IPS-11a (cell line): ENCODE measurements around the gene TWSG1.
"Not testable (repeated sequence)": the region's sequence is repeated elsewhere in the genome, so short reads cannot be mapped to it uniquely, and the experiment has no call there.

Experiments
- H3K4me3 ChIP-seq: one replicate; pipeline ENCODE4 v1.5.1; 2013; ENCODE audit warnings: low read depth, low read length, control low read depth

The TWSG1 gene

DNA sequence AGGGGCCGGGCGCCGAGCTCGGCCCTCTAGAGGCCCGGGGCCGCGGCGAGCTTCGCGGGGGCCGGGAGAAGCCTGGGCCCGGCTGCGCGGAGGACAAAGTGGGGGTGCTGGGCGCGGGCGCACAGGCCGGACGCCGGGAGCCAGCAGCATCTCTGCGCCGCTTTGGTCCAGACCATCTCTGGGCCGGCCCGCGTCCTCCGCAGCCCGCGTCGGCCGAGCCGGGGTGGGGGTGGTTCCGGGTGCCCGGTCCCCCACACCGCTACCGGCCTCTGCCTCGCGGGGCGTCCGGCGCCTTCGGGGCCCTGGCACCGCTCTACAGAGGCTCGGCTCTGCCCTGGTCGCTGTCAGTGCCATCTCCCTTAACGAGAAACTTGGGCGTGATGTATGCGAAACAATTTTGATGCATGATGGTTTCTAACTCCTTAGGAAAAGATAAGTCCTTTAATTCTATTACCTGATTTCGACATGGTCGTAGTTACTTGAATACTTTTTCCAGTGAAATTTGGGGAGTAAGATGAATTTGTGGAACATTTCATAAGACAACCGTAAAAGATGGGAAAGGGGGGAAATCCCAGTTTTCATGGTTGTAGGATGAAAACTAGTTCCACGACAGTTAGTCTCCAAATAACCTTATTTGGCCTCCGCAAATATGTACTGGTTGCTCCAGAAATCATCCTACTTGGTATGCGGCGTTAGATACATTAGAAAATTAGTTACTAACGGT is 562 bp downstream of the TWSG1 start:
- H3K4me3 ChIP-seq: peak overlapping the region; percentile 67

- H3K4me3 ChIP-seq: peak overlapping the region; percentile 67
Observed at GRCh38 chr18:9335697-9336045, 1.1 kb downstream of the TWSG1 start.

- no peak overlapping the region for H3K4me3 ChIP-seq
Observed at GRCh38 chr18:9336827-9337226, 2.3 kb downstream of the TWSG1 start.

DNA sequence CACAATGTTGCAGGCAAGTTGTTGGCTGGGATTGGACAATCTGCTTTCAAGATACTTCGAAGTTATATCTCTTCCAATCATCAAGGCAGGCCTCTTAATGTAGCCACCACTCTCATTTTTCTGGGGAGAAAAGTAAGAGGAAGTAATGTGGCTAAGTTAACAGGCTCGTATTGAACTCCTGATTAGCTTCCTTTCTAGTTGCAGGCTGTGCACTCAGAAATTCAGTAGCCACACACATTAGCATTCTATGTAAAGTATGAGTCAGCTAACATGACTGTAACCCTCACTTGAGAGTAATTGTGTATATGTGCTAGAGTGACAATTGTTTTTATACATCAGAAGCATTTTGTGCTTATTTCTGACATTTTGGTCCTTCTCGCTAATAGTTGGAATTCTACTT is 3.3 kb downstream of the TWSG1 start:
- H3K4me3 ChIP-seq: no peak overlapping the region

GRCh38 chr18:9340472-9340871 is 5.9 kb downstream of the TWSG1 start:
- H3K4me3 ChIP-seq: no peak overlapping the region

- no peak overlapping the region for H3K4me3 ChIP-seq
Observed at GRCh38 chr18:9343577-9343976, 9.0 kb downstream of the TWSG1 start.

DNA sequence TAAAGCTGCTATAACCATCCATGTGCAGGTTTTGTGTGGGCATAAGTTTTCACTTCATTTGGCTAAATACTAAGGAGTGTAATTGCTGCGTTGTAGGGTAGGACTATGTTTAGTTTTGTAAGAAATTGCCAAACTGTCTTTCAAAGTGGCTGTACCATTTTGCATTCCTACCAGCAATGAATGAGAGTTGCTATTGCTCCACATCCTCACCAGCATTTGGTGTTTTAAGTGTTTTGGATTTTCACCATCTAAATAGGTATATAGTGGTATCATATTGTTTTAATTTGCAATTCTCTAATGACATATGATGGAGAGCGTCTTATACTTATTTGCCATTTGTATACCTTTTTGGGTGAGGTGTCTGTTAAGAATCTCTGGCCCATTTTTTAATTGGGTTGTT is 12.2 kb downstream of the TWSG1 start:
- H3K4me3 ChIP-seq: no peak overlapping the region

- no peak overlapping the region for H3K4me3 ChIP-seq
Observed at GRCh38 chr18:9348079-9348671, 13.6 kb downstream of the TWSG1 start.

- H3K4me3 ChIP-seq: no peak overlapping the region
Observed at GRCh38 chr18:9348766-9349165, 14.2 kb downstream of the TWSG1 start.

- H3K4me3 ChIP-seq: no peak overlapping the region
Observed at GRCh38 chr18:9353596-9353995, 19.0 kb downstream of the TWSG1 start.

- H3K4me3 ChIP-seq: no peak overlapping the region
Observed at GRCh38 chr18:9354256-9354655, 19.7 kb downstream of the TWSG1 start.

DNA sequence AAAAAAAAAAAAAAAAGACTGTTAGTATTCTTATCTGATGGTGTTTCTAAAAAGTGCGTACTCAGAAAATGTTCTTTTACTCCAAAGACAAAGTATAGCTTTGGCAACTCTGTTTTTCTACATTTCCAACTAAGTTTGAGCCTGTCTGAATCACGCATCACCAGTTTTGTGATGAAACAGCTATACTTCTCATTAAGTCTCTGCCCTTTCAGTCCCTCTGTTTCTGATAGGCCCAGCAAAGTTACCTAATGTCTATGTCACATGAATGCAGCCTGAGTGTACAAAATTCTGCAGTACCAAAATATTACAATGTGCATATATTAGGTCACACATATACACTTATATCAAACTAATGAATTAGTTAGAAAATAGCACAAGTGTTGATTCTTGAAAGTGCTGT is 22.4 kb downstream of the TWSG1 start:
- H3K4me3 ChIP-seq: no peak overlapping the region

DNA sequence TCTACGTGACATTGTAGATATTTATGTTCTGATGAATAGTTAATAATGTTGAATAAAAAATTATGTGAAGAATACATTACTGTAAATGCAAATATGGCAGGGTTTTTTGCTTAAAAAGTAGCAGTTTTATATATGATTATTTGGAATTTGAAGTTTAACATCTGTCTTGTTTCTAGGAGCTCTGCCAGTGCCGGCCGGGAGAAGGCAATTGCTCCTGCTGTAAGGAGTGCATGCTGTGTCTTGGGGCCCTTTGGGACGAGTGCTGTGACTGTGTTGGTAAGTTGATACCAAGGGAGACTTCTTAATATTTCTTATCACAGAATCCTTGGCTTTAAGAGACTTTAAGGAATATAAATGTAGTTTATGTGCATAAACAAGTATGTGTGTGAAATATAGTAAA is 25.2 kb downstream of the TWSG1 start:
- no peak overlapping the region for H3K4me3 ChIP-seq

DNA sequence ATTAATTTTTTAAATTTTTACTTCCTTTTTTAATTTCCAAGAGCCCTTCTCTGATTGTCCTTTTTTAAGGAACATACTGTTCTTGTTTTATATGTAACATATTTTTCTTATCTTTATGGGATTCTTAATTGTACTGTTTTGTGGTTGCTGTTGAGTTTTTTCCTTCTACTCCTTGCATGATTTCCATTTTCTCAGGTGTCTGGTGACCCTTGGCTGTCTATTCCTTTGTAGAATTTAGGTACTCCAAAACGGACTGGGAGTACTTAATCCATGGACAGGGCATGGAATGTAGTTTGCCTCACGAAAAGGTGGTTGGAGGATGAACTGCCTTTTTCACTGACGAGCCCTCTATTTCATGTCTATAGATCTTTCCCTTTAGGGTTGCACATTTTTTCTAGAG is 26.6 kb downstream of the TWSG1 start:
- H3K4me3 ChIP-seq: no peak overlapping the region

DNA sequence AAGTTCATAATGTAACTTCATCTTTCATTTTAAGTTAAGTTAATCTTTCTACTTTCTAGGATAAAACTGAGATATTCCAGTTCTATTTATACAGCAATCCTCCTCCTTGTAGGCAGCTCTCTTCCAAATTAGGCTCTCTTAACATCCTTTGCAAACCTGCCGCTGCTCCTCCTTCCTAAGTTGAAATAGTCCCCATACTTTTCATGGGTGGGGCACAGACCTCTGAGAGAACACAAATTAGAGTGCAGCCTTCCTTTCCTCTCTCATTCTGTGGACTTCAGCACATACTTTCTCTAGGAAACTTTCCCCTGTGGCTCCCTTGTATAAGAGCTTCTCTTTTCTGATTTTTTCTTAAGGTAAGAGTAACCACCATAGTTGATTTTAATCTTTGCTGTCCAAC is 28.3 kb downstream of the TWSG1 start:
- H3K4me3 ChIP-seq: no peak overlapping the region

DNA sequence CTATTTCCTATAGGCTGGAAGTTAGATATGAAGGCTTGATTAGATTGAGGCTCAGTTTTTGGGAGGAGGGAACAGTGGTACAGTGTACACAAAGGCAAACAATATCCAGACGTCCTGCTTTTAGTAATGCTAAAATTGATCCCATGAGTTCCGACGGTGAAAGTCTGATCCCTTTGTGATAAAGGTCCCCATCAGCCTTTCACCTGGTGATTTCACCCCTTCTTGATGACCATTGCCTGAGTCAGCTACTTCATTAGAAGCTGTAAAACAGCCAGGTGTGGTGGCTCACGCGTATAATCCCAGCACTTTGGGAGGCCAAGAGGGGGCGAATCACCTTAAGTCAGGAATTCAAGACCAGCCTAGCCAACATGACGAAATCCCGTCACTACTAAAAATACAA is 29.7 kb downstream of the TWSG1 start:
- no peak overlapping the region for H3K4me3 ChIP-seq

GRCh38 chr18:9365406-9365805 is 30.8 kb downstream of the TWSG1 start:
- no peak overlapping the region for H3K4me3 ChIP-seq

DNA sequence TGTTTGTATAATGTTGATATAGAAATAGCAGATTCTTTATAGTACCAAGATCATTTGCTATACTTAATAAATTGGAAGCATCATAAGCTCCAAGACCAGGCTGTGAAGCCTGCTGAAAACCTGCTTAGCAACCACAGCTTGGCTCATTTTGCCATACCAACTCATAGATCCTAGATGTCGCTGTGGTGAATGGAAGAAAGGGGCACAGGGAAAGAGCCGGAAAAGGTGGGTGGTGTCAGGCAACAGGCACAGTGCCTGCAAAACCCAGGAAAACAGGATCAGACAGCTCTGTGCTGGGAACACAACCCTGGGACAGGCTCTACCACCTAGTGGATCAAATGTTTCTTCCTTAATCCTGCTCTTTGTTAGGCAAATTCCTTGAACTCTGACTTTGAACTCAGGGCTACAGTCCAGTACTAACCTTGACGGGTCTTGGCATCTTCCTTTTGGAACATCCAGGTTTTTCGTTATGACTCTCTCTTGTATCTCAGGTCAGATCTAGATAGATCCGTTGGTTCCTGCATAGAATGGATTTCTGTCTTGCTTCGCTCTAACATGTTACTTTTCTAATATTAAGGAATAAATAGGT is 31.6 kb downstream of the TWSG1 start:
- no peak overlapping the region for H3K4me3 ChIP-seq

DNA sequence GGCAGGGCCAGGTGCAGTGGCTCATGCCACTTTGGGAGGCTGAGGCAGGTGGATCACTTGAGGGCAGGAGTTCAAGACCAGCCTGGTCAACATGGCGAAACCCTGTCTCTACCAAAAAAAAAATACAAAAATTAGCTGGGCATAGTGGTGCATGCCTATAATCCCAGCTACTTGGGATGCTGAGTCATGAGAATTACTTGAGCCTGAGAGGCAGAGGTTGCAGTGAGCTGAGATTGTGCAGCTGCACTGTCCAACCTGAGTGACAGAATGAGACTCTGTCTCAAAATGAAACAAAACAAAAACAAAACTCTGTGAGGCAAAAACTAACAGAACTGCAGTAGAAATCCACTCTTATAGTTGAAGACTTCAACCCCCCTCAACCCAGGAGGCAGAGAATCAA is 38.7 kb downstream of the TWSG1 start:
- H3K4me3 ChIP-seq: not testable (repeated sequence)

- H3K4me3 ChIP-seq: no peak overlapping the region
Observed at GRCh38 chr18:9379118-9379517, 44.5 kb downstream of the TWSG1 start.

- H3K4me3 ChIP-seq: no peak overlapping the region
Observed at GRCh38 chr18:9380101-9380500, 45.5 kb downstream of the TWSG1 start.

- H3K4me3 ChIP-seq: no peak overlapping the region
Observed at GRCh38 chr18:9380621-9381395, 46.2 kb downstream of the TWSG1 start.
